ENCODE data around the gene SLC38A2. TPM values are rescaled to one million over a fixed set of nuclear protein-coding genes. Genes with fewer than 3 reads are reported as not detected.
A peak's percentile ranks its signal among the peaks of the same experiment; 100 is the strongest.

SLC38A2 gene
- polyA plus RNA-seq, 1 donor from 2014 or later, result 51.1 TPM

GRCh38 chr12:46364777-46365580 is 7.6 kb downstream of the SLC38A2 start:
- Mint-ChIP-seq H3K27me3 (no peaks in the 10 kb centered on the region), H3K27ac (peak overlapping the region in 1 of 3 donors; percentile 92), H3K9me3 (no peaks in the 10 kb centered on the region), H3K4me1 (peaks cover 30 to 58% (median 31%) of the 10 kb centered on the region in 3 donors), H3K4me3 (no peak overlapping the region), H3K36me3 (peaks cover 7% of the 10 kb centered on the region)

DNA sequence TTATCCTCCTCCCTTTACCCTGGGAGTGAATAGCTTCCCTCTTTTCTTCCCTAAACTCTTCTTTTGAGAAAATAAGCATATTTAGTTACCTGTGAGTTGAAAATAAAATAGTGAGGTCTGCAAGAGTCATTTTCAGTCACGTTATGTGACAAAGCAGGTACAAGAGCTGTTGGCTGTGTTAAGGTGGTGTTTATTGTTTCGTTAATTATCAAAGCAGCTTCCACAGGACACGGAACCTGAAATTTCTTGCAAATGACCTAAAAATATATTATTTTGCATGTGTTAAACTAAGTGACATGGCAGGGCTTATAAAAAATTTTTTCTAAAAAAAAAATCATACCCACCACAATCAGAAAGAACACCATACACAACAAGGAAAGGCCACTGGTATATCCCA is 8.3 kb downstream of the SLC38A2 start:
- Mint-ChIP-seq H3K9me3 (no peaks in the 10 kb centered on the region), H3K27me3 (no peaks in the 10 kb centered on the region), H3K4me3 (no peak overlapping the region), H3K27ac (peak overlapping the region in 1 of 3 donors; percentile 25), H3K4me1 (peaks cover 26 to 58% (median 26%) of the 10 kb centered on the region in 3 donors), H3K36me3 (peaks cover 6% of the 10 kb centered on the region)

DNA sequence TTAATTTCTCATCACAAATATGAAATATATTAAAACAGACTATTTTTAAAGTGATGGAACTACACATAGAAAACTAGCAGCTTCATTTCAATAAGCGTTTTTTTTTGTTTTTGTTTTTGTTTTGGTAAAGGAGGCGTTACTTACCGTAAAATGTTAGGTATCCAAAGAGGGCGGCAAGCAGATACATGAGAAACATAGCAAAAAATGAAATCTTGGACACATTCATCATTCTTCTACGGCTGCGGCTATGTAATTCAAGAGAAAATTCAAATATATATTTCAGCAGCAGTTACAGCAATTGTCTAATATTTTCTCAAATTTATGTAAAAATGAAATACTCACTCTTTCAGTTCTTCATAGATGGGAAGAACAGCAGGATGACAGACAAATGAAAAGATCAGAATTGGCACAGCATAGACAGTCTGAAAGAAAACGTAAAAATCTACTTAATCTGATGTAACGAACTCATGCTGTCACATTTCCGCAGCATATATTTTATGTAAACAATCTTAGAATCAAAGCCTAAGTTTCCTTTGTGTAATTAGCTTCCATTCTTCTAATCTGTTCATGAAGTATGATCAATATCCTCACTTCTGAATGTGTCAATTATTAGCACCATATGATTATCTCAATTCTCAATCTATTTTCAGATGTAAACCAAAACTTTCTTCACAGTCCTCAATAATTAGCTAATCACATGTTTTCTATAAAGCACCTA is 8.8 kb downstream of the SLC38A2 start:
- H3K4me3 Mint-ChIP-seq, result no peak overlapping the region
- no peaks in the 10 kb centered on the region for H3K27me3 Mint-ChIP-seq
- H3K4me1 Mint-ChIP-seq, result peaks cover 23 to 53% (median 26%) of the 10 kb centered on the region in 3 donors
- H3K9me3 Mint-ChIP-seq, result no peaks in the 10 kb centered on the region
- H3K27ac Mint-ChIP-seq, result peak overlapping the region in 2 of 3 donors; percentile 25 to 73
- peaks cover 8% of the 10 kb centered on the region for H3K36me3 Mint-ChIP-seq

- H3K4me1 Mint-ChIP-seq, result peaks cover 23 to 48% (median 27%) of the 10 kb centered on the region in 3 donors
- no peaks in the 10 kb centered on the region for H3K27me3 Mint-ChIP-seq
- H3K4me3 Mint-ChIP-seq, result peak overlapping the region in 1 of 4 donors; percentile 72
- no peaks in the 10 kb centered on the region for H3K9me3 Mint-ChIP-seq
- H3K36me3 Mint-ChIP-seq, result peaks cover 9% of the 10 kb centered on the region
- H3K27ac Mint-ChIP-seq, result peak overlapping the region in 1 of 3 donors; percentile 24
Observed at GRCh38 chr12:46362895-46363581, 9.5 kb downstream of the SLC38A2 start.

GRCh38 chr12:46361667-46362034 is 10.9 kb downstream of the SLC38A2 start:
- Mint-ChIP-seq H3K27me3 (no peaks in the 10 kb centered on the region), H3K36me3 (peaks cover 9% of the 10 kb centered on the region), H3K4me1 (peaks cover 18 to 46% (median 21%) of the 10 kb centered on the region in 3 donors), H3K9me3 (no peaks in the 10 kb centered on the region), H3K4me3 (peak overlapping the region in 1 of 4 donors; percentile 39), H3K27ac (peak overlapping the region in 1 of 3 donors; percentile 86)

GRCh38 chr12:46360908-46361666 is 11.5 kb downstream of the SLC38A2 start:
- no peaks in the 10 kb centered on the region for H3K27me3 Mint-ChIP-seq
- H3K27ac Mint-ChIP-seq, result peak overlapping the region; percentile 6 to 86 (median 83)
- no peaks in the 10 kb centered on the region for H3K9me3 Mint-ChIP-seq
- peak overlapping the region in 2 of 4 donors; percentile 34 to 59 for H3K4me3 Mint-ChIP-seq
- H3K4me1 Mint-ChIP-seq, result peaks cover 18 to 46% (median 21%) of the 10 kb centered on the region in 3 donors
- peaks cover 9% of the 10 kb centered on the region for H3K36me3 Mint-ChIP-seq

GRCh38 chr12:46360370-46360769 is 12.2 kb downstream of the SLC38A2 start:
- Mint-ChIP-seq H3K36me3 (peaks cover 7% of the 10 kb centered on the region), H3K27ac (peak overlapping the region; percentile 4 to 83 (median 13)), H3K4me1 (peaks cover 18 to 43% (median 19%) of the 10 kb centered on the region in 3 donors), H3K9me3 (no peaks in the 10 kb centered on the region), H3K4me3 (no peak overlapping the region), H3K27me3 (no peaks in the 10 kb centered on the region)

DNA sequence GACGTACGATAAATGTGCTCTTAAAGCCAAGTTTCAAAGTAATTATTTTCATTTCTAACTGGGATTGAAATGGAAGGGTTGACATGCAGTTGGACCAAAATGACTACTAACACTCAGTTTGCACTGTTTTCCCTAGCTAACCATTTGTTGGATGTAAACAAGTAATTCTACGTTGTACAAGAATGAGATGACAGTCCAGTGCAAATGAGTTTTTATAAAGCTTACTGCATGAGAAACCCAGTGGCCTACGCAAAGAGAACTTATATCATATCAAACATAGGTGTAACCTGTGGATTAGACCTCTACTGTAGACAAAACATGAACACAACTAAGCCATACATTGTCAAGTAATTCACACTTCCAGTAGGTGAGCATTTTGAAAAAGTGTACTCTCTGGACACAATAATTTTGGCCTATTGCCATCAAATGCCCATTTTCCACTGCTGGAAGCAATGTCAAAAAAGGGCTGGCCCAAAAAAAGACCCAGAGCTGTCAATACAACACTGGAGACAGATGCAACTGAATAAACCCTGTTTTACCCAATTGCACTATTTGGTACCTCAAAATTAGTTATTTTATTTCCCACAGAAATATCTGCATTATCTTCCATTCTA is 12.8 kb downstream of the SLC38A2 start:
- Mint-ChIP-seq H3K27ac (peak overlapping the region in 2 of 3 donors; percentile 21 to 68), H3K27me3 (no peaks in the 10 kb centered on the region), H3K9me3 (no peaks in the 10 kb centered on the region), H3K4me1 (peaks cover 17 to 39% (median 18%) of the 10 kb centered on the region in 3 donors), H3K4me3 (no peak overlapping the region), H3K36me3 (peaks cover 7% of the 10 kb centered on the region)

DNA sequence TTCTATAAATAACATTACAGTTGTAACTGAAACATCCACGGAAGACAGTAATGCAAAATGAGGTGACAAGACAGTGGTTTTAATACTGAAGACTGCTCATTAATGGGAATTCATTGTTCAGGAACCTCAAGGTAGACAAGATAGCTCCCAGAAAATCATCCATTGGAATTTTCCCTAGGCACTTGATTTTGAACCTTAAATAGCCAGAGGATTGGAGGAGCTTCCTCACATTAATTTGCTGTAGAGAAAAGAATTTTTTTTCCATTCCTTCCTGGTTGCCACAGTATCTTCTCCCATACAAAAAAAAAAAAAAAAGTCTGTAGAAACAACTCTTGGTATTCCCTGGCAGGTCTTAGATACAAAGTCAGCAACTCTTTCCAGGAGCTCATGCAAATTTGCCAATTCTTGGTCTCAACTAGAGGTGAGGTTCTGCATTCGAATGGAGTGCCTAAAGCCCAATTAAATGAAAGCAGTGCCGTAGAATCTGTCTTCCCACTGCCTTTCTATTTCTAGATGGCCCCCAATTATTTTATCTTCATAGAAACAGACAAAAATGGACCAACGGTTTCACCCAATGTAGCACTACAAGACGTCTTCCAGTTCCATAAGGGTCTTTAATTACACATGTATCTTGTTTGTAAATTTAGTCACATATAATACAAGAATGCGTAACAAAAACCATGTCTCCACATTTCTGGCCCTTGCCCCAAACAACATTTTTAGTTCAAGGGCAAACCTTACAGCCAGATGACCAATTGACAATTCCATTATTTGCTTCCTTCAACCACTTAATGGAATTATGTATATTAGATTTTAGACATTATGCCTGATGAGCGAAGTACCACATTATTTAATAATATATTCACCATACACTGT is 13.5 kb downstream of the SLC38A2 start:
- Mint-ChIP-seq H3K27ac (no peak overlapping the region), H3K4me1 (peaks cover 15 to 36% (median 18%) of the 10 kb centered on the region in 3 donors), H3K27me3 (no peaks in the 10 kb centered on the region), H3K4me3 (no peak overlapping the region), H3K9me3 (no peaks in the 10 kb centered on the region), H3K36me3 (peaks cover 7% of the 10 kb centered on the region)

DNA sequence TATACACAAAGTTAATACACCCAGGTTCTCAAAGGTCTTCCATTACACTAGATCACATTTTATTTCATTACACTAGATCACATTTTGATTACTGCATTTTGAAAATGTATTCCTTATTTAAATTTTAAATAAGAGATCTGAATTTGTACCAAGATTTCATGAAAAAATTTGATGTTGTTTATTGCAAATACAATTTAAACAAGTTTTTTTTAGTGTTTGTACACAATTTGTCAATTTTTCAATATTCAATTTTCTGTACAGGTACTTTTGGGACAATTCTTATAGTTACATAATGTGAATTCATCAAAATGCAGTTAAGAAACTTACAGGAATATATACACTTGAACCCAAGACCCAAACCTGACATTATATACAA is 14.3 kb downstream of the SLC38A2 start:
- Mint-ChIP-seq H3K9me3 (no peaks in the 10 kb centered on the region), H3K27me3 (no peaks in the 10 kb centered on the region), H3K4me3 (no peak overlapping the region), H3K27ac (no peak overlapping the region), H3K36me3 (peaks cover 9% of the 10 kb centered on the region), H3K4me1 (peaks cover 15 to 35% (median 18%) of the 10 kb centered on the region in 3 donors)

GRCh38 chr12:46357438-46358324 is 14.9 kb downstream of the SLC38A2 start:
- peak overlapping the region in 1 of 4 donors; percentile 58 for H3K4me3 Mint-ChIP-seq

DNA sequence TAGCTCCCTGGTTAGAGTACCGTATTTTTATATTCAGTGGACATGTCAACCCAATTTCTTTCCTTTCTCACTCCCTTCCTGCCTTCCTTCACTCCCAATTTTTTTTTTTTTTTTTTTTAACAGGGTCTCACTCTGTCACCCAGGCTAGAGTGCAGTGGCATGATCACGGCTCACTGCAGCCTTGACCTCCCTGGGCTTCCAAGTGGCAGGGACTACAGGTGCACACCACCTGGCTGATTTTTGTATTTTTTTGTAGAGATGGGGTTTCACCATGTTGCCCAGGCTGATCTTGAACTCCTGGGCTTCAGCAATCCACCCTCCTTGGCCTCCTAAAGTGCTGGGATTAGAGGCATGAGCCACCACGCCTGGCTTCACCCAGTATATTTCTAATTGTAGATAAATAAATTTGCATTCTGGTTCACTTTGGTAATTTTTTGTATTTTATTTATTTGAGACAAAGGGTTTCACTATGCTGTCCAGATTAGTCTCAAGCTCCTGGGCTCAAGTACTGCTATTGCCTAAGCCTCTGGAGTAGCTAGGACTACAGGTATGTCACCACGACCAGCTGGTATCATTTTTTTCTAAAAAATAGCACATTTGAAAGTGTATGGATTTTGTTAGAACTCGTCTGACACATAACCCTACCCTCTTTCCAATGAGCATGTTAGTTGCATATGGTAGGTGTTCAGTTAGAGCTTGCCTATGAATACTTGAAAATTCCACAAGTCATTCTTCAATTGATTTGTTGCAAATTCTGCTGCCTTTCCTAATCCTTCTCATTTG is 15.7 kb downstream of the SLC38A2 start:
- no peaks in the 10 kb centered on the region for H3K27me3 Mint-ChIP-seq
- H3K36me3 Mint-ChIP-seq, result peaks cover 6% of the 10 kb centered on the region
- no peaks in the 10 kb centered on the region for H3K9me3 Mint-ChIP-seq
- H3K4me1 Mint-ChIP-seq, result peaks cover 9 to 26% (median 14%) of the 10 kb centered on the region in 3 donors
- H3K27ac Mint-ChIP-seq, result no peak overlapping the region
- peak overlapping the region in 1 of 4 donors; percentile 58 for H3K4me3 Mint-ChIP-seq

More at GRCh38 chr12:46357438-46358324, 14.9 kb downstream of the SLC38A2 start:
- H3K27ac Mint-ChIP-seq, result peak overlapping the region in 1 of 3 donors; percentile 67
- H3K9me3 Mint-ChIP-seq, result no peaks in the 10 kb centered on the region
- no peaks in the 10 kb centered on the region for H3K27me3 Mint-ChIP-seq
- peaks cover 13 to 31% (median 18%) of the 10 kb centered on the region in 3 donors for H3K4me1 Mint-ChIP-seq
- H3K36me3 Mint-ChIP-seq, result peaks cover 7% of the 10 kb centered on the region
